ENCODE results near the gene ERMP1.

Gene ERMP1

GRCh38 chr9:5846501-5846921 is 13.6 kb upstream of the ERMP1 start:
- peak; percentile 56 for DNase-seq (ENCODE audit: low read depth)

GRCh38 chr9:5846096-5846495 is 13.2 kb upstream of the ERMP1 start:
- TF ChIP-seq, protein P1, sequence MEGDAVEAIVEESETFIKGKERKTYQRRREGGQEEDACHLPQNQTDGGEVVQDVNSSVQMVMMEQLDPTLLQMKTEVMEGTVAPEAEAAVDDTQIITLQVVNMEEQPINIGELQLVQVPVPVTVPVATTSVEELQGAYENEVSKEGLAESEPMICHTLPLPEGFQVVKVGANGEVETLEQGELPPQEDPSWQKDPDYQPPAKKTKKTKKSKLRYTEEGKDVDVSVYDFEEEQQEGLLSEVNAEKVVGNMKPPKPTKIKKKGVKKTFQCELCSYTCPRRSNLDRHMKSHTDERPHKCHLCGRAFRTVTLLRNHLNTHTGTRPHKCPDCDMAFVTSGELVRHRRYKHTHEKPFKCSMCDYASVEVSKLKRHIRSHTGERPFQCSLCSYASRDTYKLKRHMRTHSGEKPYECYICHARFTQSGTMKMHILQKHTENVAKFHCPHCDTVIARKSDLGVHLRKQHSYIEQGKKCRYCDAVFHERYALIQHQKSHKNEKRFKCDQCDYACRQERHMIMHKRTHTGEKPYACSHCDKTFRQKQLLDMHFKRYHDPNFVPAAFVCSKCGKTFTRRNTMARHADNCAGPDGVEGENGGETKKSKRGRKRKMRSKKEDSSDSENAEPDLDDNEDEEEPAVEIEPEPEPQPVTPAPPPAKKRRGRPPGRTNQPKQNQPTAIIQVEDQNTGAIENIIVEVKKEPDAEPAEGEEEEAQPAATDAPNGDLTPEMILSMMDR (conservative IDR thresholded peaks at IDR 0.05; ENCODE audit: control insufficient read depth, insufficient read depth, low read depth, low read length), result no peak
- DNase-seq (ENCODE audit: low read depth), result no peak
- H3K4me3 ChIP-seq (ENCODE audit: control insufficient read depth, low read depth, low read length), result no peak overlapping the region

More at GRCh38 chr9:5846501-5846921, 13.6 kb upstream of the ERMP1 start:
- TF ChIP-seq, protein P1 (conservative IDR thresholded peaks at IDR 0.05; ENCODE audit: control insufficient read depth, insufficient read depth, low read depth, low read length), result no peak
- no peak overlapping the region for H3K4me3 ChIP-seq (ENCODE audit: control insufficient read depth, low read depth, low read length)

- TF ChIP-seq, protein P1 (conservative IDR thresholded peaks at IDR 0.05; ENCODE audit: control insufficient read depth, insufficient read depth, low read depth, low read length), result no peak
- no peak overlapping the region for H3K4me3 ChIP-seq (ENCODE audit: control insufficient read depth, low read depth, low read length)
- no peak for DNase-seq (ENCODE audit: low read depth)
Observed at GRCh38 chr9:5845157-5845531, 12.2 kb upstream of the ERMP1 start.

DNA sequence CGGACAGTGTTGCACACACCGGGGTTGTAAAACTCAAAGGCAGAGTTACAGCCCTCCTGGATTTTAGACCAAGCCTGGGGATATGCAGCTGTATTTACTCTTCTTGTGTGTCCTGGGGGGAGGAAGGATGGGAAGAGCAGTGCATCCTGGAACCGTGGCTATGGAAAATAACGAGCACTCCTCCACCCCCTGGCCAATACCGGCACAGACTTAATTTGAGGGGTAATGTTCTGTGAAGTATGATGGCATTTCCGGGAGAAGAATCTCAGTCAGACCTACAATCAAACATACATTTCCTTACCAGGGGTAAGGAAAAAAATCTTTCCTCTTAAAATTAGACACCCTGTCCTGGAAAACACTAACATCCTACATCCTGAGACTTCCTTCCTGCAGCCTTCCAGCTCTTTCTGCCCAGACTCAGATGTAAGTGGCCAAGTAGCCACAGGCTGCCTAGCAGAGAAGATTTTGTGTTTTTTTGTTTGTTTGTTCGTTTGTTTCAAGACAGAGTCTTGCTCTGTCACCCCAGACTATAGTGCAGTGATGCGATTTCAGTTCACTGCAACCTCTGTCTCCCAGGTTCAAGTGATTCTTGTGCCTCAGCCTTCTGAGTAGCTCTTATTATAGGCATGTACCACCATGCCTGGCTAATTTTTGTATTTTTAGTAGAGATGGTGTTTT is 11.0 kb upstream of the ERMP1 start:
- TF ChIP-seq, protein P1 (conservative IDR thresholded peaks at IDR 0.05; ENCODE audit: control insufficient read depth, insufficient read depth, low read depth, low read length), result no peak
- DNase-seq (ENCODE audit: low read depth), result no peak
- H3K4me3 ChIP-seq (ENCODE audit: control insufficient read depth, low read depth, low read length), result no peak overlapping the region

GRCh38 chr9:5842929-5843793 is 10.2 kb upstream of the ERMP1 start:
- no peak overlapping the region for H3K4me3 ChIP-seq (ENCODE audit: control insufficient read depth, low read depth, low read length)
- TF ChIP-seq, protein P1 (conservative IDR thresholded peaks at IDR 0.05; ENCODE audit: control insufficient read depth, insufficient read depth, low read depth, low read length), result no peak
- no peak for DNase-seq (ENCODE audit: low read depth)

DNA sequence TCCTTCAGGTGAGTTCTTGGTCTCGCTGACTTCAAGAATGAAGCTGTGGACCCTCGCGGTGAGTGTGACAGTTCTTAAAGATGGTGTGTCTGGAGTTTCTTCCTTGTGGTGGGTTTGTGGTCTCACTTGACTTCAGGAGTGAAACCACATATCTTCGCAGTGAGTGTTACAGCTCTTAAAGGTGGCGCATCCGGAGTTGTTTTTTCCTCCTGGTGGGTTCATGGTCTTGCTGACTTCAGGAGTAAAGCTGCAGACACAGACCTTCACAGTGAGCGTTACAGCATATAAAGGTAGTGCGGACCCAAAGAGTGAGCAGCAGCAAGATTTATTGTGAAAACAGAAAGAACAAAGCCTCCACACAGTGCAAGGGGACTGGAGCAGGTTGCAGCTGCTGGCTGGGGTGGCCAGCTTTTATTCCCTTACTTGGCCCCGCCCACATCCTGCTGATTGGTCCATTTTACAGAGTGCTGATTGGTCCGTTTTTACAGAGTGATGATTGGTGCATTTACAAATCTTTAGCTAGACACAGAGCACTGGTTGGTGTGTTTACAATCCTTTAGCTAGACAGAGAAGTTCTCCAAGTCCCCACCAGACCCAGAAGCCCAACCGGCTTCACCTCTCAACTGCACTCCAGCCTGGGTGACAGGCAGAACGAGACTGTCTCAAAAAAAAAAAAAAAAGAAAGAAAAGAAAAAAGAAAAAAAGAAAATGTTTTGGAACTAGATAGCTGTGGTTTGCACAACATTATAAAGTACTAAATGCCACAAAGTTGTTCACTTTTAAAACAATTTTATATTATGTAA is 9.1 kb upstream of the ERMP1 start:
- TF ChIP-seq, protein P1 (conservative IDR thresholded peaks at IDR 0.05; ENCODE audit: control insufficient read depth, insufficient read depth, low read depth, low read length), result no peak
- no peak for DNase-seq (ENCODE audit: low read depth)

More for the DNA sequence above, 9.1 kb upstream of the ERMP1 start:
- H3K4me3 ChIP-seq (ENCODE audit: control insufficient read depth, low read depth, low read length), result no peak overlapping the region
